Right kidney (tissue), 1 donor: Measurements from ENCODE around the gene GABRD.

Experiments
- DNase-seq: peaks from one replicate; pipeline ENCODE4 v3.0.0-alpha.2; 2016

Gene GABRD

DNA sequence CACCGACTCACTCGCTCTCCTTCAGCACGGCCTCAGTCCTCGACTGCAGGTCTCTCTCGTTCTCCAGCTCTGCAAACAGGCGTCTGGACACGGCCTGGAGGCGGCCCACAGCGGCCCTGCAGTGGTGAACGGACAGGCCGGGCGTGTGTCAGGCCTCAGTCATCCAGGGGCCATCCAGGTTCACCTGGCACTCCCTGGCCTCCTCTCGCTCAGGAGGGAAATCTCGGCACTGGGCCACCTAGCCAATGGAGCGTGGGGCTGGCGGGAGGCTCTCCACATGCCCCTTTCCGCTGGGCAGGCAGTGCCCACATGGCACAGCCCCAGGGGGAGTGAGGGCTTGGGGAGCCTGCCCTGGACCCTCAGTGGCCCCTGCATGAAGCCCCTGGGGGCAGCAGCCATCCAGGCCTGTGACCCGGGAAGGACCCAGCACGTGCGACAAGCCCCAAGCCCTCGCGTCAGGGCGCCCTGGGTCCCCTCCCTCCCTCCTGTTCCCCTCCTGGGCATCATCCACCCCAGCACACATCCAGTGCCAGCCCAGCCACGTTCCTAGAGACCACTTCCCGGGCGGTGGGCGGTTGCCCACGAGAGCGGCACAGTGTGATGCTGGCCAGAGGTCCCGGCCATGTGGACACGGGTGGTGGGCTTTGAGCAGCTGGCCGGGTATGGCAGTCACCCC lies 33.6 kb upstream of the GABRD start:
- no peak for DNase-seq

DNA sequence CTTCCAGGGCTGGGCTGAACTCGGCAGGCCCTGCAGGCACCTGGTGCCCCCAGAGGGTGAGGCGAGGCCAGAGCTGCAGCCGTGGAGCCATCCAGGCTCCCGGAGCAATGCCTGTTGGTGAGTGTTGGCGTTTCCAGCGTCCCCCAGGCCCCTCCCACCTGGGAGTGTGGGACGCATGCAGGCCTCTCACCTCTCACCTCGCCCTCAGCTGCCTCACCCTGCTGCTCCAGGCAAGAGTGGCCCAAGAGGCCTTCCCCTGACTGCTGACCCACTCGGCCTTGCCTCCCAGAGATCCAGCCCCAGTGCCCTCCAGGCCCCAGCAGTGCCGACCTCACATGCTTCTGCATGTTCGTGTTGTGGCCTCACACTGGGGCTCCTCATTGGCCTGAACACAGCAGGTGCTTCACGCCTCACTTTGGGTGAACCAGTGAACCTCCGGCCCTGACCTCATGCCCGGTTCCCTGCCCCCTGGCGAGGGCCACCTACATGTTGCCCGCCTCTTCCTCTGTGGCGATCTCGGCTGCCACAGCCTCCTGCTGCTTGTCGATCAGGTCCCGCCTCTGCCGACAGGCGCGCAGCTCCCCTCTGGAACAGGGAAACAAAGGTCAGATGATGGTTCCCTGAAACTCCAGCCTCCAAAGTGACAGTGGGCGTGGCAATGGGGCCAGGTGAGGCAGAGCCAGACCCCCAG lies 32.5 kb upstream of the GABRD start:
- DNase-seq, result no peak

DNA sequence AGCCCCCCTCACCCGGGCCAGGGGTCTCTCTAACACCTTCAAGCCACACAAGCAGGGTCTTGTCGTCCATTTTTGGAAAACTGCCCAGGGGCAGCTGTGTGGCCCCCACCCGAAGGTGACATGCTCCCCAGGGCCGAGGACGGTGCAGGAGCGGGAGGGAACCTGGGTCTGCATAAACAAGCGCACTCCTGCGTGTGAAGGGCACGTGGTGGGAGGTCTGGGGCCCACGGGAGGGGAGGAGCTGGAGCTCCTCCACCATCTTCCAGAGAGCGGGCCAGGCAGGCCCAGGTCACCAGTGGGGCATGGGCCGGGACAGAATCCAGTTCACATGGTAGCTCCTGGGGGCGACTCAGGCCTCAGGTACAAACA lies 32.0 kb upstream of the GABRD start:
- no peak for DNase-seq

DNA sequence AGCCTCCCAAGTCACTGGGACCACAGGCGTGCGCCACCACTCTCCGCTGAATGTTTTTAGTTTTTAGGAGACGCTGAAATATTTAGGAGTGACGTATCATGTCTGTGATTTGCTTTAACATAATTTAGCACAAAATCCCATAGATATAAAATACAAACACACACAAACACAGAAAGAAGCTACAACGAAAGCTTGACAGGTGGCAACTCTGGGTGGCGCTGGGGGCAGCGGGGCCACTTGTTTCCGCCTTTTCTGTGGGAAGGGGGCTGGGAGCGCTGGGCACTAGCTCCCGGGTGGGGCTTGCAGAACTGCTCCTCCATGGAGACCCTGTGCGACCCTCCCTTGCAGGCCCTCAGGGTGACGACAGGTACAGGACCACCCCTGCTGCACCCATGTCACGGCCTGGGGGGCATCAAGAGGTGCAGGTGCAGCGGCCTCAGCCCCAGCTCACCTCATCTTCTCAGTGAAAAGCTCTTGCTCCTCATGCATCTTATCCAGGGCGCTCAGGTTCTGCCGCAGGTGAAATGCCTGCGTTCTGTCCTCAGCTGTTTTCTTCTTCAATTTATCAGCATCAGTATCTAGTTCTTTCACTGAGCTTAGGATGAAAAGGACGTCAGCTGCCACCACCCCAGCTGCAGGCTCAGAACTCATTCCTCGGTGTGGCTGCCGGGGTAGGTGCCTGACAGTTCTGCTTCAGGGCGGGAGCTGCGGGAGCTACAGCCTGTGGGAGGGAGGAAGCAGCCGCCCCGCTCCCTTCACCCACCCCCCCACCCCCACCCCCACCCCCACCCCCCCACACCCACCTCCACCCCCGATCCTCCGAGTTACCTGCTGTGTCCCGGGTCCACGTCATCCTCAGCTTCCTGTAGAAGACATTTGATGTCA lies 30.8 kb upstream of the GABRD start:
- no peak for DNase-seq

DNA sequence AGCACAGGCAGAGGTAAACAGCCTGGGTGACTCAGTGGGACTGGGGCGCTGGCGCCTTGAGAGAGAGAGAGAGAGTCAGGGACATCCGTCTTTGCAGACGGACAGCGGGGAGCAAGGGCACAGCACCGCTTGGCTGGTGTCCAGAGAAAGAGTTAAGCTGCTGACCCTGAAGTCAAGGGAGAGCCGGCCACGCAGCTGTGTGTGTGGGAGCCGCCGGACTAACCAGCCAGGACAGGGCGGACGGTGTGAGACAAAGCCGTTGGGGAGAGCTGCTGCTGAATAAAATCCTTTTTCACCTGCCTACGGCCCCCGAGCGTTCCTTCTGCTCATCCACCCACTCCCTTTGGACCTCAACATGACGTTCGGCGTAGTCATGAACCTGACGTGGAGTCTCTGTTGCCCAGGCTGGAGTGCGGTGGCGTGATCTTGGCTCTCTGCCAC lies 30.0 kb upstream of the GABRD start:
- peak; percentile 67 for DNase-seq

DNA sequence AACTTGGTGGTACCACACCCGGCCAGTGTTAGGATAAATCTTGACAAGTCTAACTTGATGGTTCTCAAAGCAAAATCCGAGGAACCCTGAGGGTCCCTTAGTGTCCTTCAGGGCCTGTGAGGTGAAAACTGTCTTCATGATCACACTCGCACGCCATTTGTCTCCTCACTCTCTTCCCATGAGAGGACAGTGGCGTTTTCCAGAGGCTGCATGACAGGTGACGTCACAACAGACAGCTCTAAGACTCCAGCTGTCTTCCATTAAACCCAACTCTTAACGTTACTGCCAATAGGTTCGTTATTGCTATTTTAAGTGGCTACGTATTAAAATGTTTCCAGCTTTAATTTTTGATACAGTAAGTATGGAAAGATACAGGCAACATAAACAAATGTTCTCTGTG lies 29.4 kb upstream of the GABRD start:
- no peak for DNase-seq

DNA sequence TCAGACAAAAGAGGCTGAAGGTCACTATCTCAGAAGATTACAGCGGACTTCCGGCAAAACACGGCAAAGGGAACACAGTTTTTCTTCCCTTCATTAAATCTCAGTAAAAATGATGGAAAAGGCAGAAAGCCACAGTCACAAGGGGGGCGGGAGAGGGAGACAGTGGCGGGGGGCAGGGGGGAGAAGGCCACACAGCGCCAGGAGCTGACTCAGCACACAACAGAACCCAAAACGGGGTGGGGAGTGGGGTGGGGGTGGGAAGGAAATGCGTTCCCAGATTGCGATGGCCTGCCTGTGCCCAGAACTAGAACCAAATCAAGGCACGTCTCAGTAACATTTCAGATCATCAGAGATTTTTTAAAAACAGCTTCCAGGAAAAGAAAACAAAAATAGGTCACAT lies 28.9 kb upstream of the GABRD start:
- DNase-seq, result no peak

DNA sequence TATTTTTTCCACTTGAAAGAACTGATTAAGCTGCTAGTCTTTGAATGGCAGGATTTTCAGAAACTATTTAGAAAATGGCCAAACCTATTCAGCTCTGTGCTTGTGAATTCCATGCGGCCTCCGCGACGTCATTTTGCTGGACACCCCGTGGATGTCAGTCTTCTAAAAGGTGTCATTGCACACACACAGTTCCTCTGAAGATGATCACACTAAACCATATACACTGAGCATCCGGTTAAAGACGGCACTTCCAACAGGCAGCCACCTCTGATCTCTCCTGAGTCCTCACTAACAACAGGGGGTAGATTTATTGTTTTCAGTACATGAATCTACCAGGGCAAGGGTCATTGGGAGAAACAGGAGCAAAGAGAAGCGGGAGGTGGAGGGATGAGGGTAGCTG lies 24.6 kb upstream of the GABRD start:
- no peak for DNase-seq

DNA sequence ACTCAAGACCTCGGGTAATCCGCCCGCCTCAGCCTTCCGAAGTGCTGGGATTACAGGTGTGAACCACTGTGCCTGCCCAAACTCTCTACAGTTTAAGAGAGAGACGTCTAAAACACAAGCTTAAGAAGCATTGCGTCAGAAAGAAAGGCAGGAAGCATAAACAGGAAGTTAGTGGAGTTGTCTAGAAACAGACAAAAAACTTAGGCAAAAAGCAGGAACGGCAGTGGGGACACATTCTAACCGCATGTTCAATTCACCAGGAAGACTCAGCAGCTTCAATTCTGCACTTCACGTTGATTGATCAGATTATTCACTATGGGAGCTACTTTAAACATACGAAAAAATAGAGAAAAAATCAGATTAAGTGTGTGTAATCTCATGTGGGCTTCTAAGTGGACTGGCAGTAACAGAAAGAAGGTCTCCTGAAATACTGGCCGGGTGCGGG lies 22.9 kb upstream of the GABRD start:
- DNase-seq, result no peak

DNA sequence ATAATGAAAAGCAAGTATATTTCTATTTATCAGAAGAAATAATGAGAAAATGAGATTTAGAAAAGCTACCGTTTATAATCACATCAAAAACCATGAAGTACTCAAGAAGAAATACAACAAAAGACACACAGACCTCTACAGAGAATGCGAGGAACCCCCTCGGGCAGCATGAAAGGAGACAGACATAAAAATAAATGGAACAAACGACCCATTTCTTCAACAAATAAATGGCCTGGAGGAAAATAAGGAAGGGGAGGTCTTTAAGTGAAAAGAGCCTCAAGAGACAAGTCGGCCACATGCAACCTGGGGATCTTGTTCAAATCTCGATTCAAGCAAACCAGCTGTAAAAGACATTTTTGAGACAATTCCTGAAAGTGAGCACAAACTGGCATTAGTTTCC lies 21.6 kb upstream of the GABRD start:
- DNase-seq, result no peak

DNA sequence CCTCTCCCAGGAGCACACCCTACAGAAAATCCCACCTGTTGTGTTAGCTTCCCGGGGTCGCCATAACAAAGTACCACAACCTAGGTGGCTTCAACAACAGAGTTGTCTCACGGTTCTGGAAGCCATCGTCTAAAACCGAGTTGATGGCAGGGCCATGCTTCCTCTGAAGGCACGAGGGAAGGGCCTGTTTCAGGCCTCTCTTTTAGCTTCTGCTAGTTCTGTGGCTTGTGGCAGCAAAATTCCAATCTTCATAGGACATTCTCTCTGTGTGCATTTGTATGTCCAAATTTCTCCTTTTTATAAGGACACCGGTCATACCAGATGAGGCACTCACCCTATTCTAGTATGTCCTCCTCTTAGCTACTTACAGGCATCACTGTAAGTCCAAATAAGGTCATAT lies 18.7 kb upstream of the GABRD start:
- DNase-seq, result no peak

DNA sequence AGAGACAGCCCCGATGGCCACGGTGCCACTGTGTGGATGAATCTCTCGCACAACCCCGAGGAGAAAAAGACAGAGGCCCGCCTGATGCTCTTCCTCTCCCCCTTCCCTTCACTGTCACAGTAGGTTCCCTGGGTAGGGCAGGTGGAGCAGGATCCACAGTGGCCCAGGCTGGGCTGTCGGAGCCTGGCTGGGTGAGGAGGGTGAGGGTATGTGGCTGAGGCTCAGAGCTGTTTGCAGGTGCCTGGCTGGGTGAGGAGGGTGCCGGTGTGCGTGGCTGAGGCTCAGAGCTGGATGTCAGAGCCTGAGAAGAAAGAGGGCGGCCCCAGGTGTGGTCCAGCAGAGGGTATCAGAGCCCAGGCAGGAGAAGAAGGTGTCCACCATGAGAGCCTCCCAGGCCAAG lies 18.3 kb upstream of the GABRD start:
- no peak for DNase-seq

DNA sequence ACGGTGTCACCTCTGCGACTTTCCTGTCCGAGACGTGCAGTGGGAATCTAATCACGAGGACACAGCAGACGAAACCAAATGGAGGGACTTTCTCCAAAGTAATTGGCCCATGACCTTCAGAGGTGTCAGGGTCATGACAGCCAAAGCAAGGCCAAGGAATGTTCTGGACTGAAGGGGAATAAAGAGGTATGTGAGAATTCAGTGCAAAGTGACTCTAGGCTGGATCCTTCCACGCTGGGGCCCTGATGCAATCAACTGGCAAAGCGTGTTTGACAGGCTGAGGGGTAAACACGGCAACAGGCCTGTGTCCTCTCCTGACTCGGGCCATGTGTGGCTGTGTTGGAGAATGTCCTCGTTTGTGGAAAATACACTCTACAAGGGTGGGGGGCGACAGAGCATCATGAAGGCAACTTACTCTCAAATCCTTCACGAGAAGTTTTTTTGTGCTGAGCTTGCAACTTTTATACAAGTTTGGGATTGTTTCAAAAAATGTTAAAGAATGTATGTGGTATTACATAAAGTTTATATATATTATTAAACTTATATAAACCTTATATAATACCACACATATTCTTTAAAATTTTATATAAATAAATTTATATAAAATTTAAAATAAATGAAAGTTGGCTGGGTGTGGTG lies 17.3 kb upstream of the GABRD start:
- DNase-seq, result no peak

DNA sequence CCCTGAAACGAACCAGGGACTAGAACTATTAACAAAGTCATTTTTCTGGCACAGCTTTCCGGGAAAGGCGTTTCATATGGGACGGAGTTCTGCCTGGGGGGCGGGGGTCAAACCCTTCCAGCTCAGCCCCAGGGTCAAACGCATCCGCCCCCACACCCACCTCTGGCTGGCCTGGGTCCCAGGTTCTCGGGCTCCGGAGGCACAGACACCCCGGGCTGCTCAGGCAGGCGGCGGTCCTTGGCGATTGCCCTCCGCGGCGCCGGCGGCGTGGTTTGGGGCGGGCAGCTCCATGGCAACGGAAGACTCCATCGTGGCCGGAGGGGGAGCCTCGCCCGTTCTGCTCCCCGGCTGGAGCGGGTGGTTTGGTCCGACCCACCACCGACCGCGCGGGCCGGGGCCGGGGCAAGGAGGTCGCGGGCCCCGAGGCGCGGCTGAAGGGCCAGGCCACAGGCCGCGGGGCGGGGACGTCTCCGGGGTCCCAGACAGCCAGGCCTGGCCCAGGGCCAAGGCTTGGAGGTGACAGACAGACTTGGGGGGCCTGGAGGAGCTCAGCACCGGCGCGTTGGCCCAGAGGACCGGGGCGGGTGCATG lies 15.5 kb upstream of the GABRD start, which contains the start of gene CFAP74:
TSS of gene CFAP74 (minus strand) at position 246 of the 591 bp plus-strand sequence. CDS start 12,830 bp downstream, outside the sequence.
- peak; percentile 68 for DNase-seq

DNA sequence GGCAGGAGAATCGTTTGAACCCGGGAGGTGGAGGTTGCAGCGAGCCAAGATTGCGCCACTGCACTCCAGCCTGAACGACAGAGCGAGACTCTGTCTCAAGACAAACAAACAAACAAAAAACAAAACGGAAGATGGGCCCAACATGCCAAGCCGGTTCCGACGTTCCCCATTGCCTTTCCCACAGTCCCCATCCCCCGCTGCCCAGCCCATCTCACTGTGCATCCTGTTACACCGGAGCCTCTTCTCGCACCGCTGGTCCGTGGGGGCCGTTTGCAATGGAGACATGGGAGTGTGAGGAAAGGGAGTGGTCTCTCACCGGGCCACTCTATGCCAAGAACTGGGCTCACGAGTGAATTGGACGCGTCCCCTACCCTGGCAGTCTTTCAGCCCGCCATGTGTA lies 14.3 kb upstream of the GABRD start:
- no peak for DNase-seq

DNA sequence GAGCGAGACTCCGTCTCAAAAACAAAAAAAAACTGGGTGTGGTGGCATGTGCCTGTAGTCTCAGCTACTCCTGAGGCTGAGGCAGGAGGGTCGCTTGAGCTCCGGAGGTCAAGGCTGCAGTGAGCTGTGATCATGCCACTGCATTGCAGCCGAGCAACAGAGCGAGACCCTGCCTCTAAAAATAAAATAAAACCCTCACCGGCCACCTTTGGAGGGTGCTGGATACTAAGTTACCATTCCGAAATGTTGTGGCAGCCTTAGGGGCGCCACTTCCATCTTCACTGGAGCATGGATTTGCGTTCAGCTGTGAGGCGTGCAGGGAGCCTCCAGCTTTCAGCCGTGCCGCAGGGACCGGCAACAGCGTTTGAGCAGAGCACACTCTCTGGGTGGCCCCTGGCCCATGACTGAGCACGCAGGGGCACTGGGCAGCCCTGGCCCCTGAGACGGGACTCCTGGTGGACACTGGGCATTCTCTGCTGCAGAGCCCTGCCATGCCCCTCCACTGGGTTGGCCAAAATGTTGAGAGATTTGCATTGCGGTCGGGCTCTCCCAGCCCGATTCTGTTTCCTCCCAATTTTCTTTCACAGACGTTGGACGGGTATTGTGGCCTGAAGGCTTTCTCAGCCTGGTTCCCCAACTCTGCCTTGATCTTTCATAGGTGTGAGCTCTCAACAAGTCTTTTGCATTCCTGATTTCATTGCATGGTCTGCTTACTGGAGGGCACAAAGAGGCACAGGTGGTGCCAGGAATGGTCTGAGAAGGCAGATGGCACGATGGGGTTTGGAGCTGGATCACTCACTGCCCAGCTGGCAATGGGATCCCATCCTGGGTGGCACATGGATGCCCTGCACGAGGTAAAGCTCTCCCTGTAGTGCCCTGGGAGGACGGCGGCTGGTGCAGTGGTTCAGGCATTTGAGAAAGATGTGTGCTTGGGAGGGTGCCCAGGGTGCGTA lies 9.8 kb upstream of the GABRD start:
- peak; percentile 48 for DNase-seq

DNA sequence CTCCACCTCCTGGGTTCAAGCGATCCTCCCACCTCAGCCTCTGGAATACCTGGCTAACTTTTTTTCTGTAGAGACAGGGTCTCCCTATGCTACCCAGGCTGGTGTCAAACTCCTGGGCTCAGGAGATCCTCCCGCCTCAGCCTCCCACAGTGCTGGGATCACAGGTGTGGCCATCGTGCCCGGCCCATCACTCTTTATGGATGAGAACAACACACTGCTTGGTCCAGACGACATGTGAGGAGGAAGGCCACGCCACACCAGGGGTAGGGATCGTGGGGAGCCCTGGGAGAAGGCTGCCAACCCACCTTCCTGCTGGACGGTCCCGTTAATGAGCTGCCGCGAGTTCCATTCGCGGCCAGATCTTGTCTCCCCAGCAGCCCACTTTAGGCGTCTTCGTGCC lies 5.0 kb upstream of the GABRD start:
- no peak for DNase-seq

DNA sequence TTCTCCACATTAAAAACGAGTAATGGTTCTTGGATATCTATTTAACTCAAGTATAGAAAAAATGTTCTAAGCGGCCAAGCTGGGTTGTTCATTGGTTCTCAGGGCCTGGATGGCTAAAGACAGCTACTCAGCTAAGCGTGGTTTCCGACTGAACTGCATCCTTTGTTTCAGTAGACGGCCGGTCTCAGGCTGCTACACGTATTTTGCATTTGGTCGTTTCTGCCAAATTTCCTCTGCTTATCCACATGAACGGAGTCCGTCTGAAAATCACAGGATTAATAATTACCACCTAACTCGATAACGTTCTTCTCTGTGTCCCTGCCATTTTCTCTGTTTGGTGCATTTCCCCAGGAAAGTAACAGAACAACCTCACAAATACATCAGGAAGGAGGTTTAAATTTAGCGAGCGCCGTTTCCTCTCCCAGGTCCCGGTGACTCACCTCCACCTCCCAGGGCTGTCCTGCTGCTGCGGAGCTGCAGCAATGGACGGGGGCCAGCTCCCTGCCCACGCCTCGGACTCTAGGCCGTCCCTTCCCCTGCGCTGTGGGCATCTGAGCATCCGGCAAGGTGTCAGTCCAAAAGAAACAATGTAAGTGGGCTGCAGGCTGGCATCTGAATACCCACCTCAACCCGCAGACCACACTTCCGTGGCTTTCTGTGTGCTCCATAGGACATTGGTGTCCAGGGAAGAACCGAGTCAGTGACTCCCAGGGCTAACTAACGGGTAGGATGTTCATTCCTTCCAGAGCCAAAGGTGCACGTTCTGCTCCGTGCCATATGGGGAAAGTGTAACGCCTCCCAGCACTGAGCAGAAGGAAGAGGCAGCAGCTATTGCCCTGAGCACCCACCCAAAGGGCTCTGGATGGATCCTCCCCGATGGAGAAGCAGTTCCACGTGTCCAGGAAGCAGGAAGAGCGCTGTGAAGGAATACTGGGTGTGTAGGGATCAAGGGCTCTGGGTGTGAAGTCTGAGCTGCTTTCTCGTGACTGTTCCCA lies 4.1 kb upstream of the GABRD start:
- DNase-seq, result no peak

DNA sequence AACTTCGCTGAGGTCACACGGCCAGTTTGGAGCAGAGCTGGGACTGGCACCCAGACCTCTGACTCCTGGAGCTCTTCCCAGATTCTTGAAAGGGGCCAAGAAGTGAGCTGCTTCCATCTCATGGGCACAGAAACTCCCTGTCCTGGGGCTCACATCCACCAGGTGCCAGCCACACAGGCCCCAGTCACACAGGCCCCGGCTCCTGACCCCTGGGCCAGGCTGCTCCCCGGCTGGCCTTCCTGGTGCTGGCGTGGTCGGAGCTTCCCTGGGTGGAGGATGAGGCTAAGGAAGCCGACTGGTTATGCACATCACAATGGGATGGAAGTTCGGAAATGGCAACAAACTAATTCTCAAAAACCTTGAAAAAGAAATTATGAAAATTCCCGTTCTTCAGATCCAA lies 3.0 kb upstream of the GABRD start:
- DNase-seq, result no peak
